H9 (cell line): Measurements from ENCODE around the gene MRPS34. TPM values are rescaled to one million over a fixed set of nuclear protein-coding genes. Genes with fewer than 3 reads are reported as not detected.

ENCODE experiments used
- DNase-seq: peaks from one replicate; pipeline ENCODE4 v3.0.0-alpha.2; 2017
- H2AFZ ChIP-seq: one replicate; pipeline ENCODE4 v1.6.1; 2013; ENCODE audit warnings: mild to moderate bottlenecking, low read length, control low read depth, moderate library complexity
- H2AK5ac ChIP-seq: 2 replicates; pipeline ENCODE4 v1.6.1; 2013; ENCODE audit warnings: low read length, control low read depth, mixed read lengths; ENCODE audit not compliant: insufficient read length
- H2BK120ac ChIP-seq: one replicate; pipeline ENCODE4 v1.6.1; 2013; ENCODE audit warnings: low read depth, mild to moderate bottlenecking, low read length, control low read depth, inconsistent platforms; ENCODE audit not compliant: poor library complexity, severe bottlenecking
- H2BK12ac ChIP-seq: 2 replicates; pipeline ENCODE4 v1.6.1; 2013; ENCODE audit warnings: low read length, control low read depth, mixed read lengths, low read depth; ENCODE audit not compliant: insufficient read length
- H2BK15ac ChIP-seq: 2 replicates; pipeline ENCODE4 v1.6.1; 2013; ENCODE audit warnings: low read depth, low read length, control low read depth
- H2BK20ac ChIP-seq: one replicate; pipeline ENCODE4 v1.6.1; 2013; ENCODE audit warnings: low read depth, mild to moderate bottlenecking, low read length, control low read depth, inconsistent platforms; ENCODE audit not compliant: poor library complexity, severe bottlenecking
- H2BK5ac ChIP-seq: 2 replicates; pipeline ENCODE4 v1.6.1; 2013; ENCODE audit warnings: low read length, control low read depth, mixed read lengths; ENCODE audit not compliant: insufficient read length
- H3K14ac ChIP-seq: 2 replicates; pipeline ENCODE4 v1.6.1; 2013; ENCODE audit warnings: low read length, control low read depth; ENCODE audit not compliant: insufficient read depth
- H3K18ac ChIP-seq: 2 replicates; pipeline ENCODE4 v1.6.1; 2013; ENCODE audit warnings: low read depth, mild to moderate bottlenecking, mixed read lengths, low read length, control low read depth; ENCODE audit not compliant: insufficient read length
- H3K23ac ChIP-seq: 2 replicates; pipeline ENCODE4 v1.6.1; 2013; ENCODE audit warnings: low read length, control low read depth, mixed read lengths, low read depth; ENCODE audit not compliant: insufficient read length
- H3K23me2 ChIP-seq: 2 replicates; pipeline ENCODE4 v1.6.1; 2013; ENCODE audit warnings: low read depth, mild to moderate bottlenecking, mixed read lengths, low read length, control low read depth; ENCODE audit not compliant: insufficient read length, poor library complexity, severe bottlenecking
- H3K27ac ChIP-seq: 2 replicates; pipeline ENCODE4 v1.5.1; 2013; ENCODE audit warnings: low read length, control low read depth, mixed read lengths, low read depth; ENCODE audit not compliant: insufficient read length
- H3K27me3 ChIP-seq: 2 replicates; pipeline ENCODE4 v1.6.1; 2013; ENCODE audit warnings: low read length, control low read depth, inconsistent platforms; ENCODE audit not compliant: insufficient read depth
- H3K4ac ChIP-seq: 2 replicates; pipeline ENCODE4 v1.6.1; 2013; ENCODE audit warnings: low read depth, mild to moderate bottlenecking, control low read depth, inconsistent platforms, low read length, moderate library complexity
- H3K4me1 ChIP-seq: 2 replicates; pipeline ENCODE4 v1.6.1; 2013; ENCODE audit warnings: low read length, control low read depth, inconsistent platforms; ENCODE audit not compliant: insufficient read depth
- H3K4me2 ChIP-seq: 2 replicates; pipeline ENCODE4 v1.6.1; 2013; ENCODE audit warnings: low read length, control low read depth, mixed read lengths; ENCODE audit not compliant: insufficient read length, insufficient read depth
- H3K56ac ChIP-seq: 2 replicates; pipeline ENCODE4 v1.6.1; 2013; ENCODE audit warnings: low read depth, mild to moderate bottlenecking, mixed read lengths, low read length, control low read depth; ENCODE audit not compliant: insufficient read length
- H3K79me1 ChIP-seq: 2 replicates; pipeline ENCODE4 v1.6.1; 2013; ENCODE audit warnings: low read depth, mild to moderate bottlenecking, moderate library complexity, low read length, control low read depth, inconsistent platforms; ENCODE audit not compliant: insufficient read depth, poor library complexity, severe bottlenecking
- H3K79me2 ChIP-seq: 2 replicates; pipeline ENCODE4 v1.6.1; 2013; ENCODE audit warnings: low read length, control low read depth, inconsistent platforms; ENCODE audit not compliant: insufficient read depth
- H3K9ac ChIP-seq: 2 replicates; pipeline ENCODE4 v1.6.1; 2013; ENCODE audit warnings: low read length, control low read depth, mixed read lengths; ENCODE audit not compliant: insufficient read length; ENCODE audit errors: extremely low read depth
- H3K9me3 ChIP-seq: one replicate; pipeline ENCODE4 v1.6.1; 2013; ENCODE audit warnings: low read depth, low read length, inconsistent platforms; ENCODE audit not compliant: control insufficient read depth
- H3T11ph ChIP-seq: one replicate; pipeline ENCODE4 v1.6.1; 2013; ENCODE audit warnings: mild to moderate bottlenecking, low read length, control low read depth, inconsistent platforms
- H4K20me1 ChIP-seq: one replicate; pipeline ENCODE4 v1.6.1; 2013; ENCODE audit not compliant: control insufficient read depth, insufficient read length, insufficient read depth
- H4K5ac ChIP-seq: 2 replicates; pipeline ENCODE4 v1.6.1; 2013; ENCODE audit warnings: low read depth, mild to moderate bottlenecking, mixed read lengths, low read length, control low read depth; ENCODE audit not compliant: insufficient read length
- H4K8ac ChIP-seq: replicated peaks from 2 replicates; pipeline ENCODE4 v1.6.1; 2013; ENCODE audit warnings: low read length, control low read depth, mixed read lengths, low read depth; ENCODE audit not compliant: insufficient read length
- H4K91ac ChIP-seq: 2 replicates; pipeline ENCODE4 v1.6.1; 2013; ENCODE audit warnings: low read depth, mild to moderate bottlenecking, moderate library complexity, mixed read lengths, low read length, control low read depth; ENCODE audit not compliant: insufficient read length
- H3K27ac Mint-ChIP-seq, 3 experiments: 2 replicates in 2 of 3; 3 replicates in 1 of 3; pipeline ENCODE4 v1.8.0; 2020 to 2021; ENCODE audit warnings: mixed read lengths in 3 of 3, mild to moderate bottlenecking in 1 of 3, moderate library complexity in 1 of 3
- H3K27me3 Mint-ChIP-seq: 2 replicates; pipeline ENCODE4 v1.8.0; 2021; ENCODE audit warnings: low read depth, mild to moderate bottlenecking, moderate library complexity, mixed read lengths
- H3K36me3 Mint-ChIP-seq, 3 experiments: 2 replicates in 2 of 3; 3 replicates in 1 of 3; pipeline ENCODE4 v1.8.0; 2020 to 2021; ENCODE audit warnings: low read depth in 3 of 3, mixed read lengths in 3 of 3; ENCODE audit not compliant: insufficient read depth in 1 of 3
- H3K4me1 Mint-ChIP-seq, 2 experiments: 2 replicates each; pipeline ENCODE4 v1.8.0; 2020; ENCODE audit warnings: mixed read lengths in 2 of 2
- H3K4me3 Mint-ChIP-seq, 2 experiments: 2 replicates in 1 of 2; 3 replicates in 1 of 2; pipeline ENCODE4 v1.8.0; 2020 to 2021; ENCODE audit warnings: mild to moderate bottlenecking in 2 of 2, mixed read lengths in 2 of 2, moderate library complexity in 1 of 2
- H3K9me3 Mint-ChIP-seq, 2 experiments: 2 replicates in 1 of 2; 3 replicates in 1 of 2; pipeline ENCODE4 v1.8.0; 2020; ENCODE audit warnings: mild to moderate bottlenecking in 2 of 2, mixed read lengths in 2 of 2, moderate library complexity in 1 of 2
- CTCF ChIP-seq: fragments of 200-600 bp; sonication (generic); conservative IDR thresholded peaks from 3 replicates; pipeline ENCODE4 v1.8.0; 2021; ENCODE audit warnings: antibody characterized with exemption, mild to moderate bottlenecking
- WGBS: extraction: QIAGEN DNeasy Blood & Tissue Kit; methylation state at CpG from one replicate; pipeline ENCODE4 v1.1.7; 2013; ENCODE audit warnings: missing lambda C conversion rate, low lambda C conversion rate, mixed read lengths; ENCODE audit not compliant: insufficient read length; ENCODE audit errors: extremely low coverage; 5-methylcytosine and 5-hydroxymethylcytosine counted together
- total RNA-seq: library from RNA; stranded (reverse); gene quantifications from 2 replicates; pipeline ENCODE4 v1.2.1, GENCODE V29; 2021

MRPS34 gene
- total RNA-seq, 1 experiment from 2014 or later, result 205 TPM

DNA sequence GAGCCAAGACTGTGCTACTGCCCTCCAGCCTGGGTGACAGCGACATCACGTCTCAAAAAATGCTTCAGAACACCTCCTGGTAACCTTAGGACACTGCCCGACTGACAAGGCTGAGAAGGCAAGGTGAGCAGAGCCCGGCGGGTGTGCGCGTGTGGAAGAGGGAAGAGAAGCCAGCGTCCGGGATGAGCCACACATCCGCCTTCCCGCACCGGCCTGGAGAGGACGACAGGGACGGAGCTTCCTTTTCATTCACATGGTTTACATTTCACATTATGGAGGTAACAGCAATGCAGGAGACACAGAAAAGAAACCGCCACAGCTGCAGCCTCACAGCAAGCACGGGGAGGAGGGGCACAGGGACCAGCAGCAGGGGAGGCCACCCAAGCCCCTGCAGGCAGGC lies 37.2 kb upstream of the MRPS34 start:
- Histone ChIP-seq H3K79me1 (no peaks in the 10 kb centered on the region), H3K18ac (no peak overlapping the region), H2BK12ac (no peak overlapping the region), H2AFZ (no peak overlapping the region), H4K5ac (no peak overlapping the region), H2BK20ac (no peak overlapping the region), H3K9me3 (no peaks in the 10 kb centered on the region), H3K79me2 (no peaks in the 10 kb centered on the region), H3K4me2 (no peak overlapping the region), H3K23ac (no peak overlapping the region), H3K9ac (no peak overlapping the region), H4K91ac (no peak overlapping the region), H2BK5ac (no peak overlapping the region), H3K56ac (no peak overlapping the region), H3K27ac (no peak overlapping the region), H4K20me1 (no peaks in the 10 kb centered on the region), H4K8ac (no peak overlapping the region), H3T11ph (no peak overlapping the region), H2BK120ac (no peak overlapping the region), H3K27me3 (no peaks in the 10 kb centered on the region), H3K4me1 (no peaks in the 10 kb centered on the region), H3K23me2 (no peaks in the 10 kb centered on the region), H2AK5ac (no peak overlapping the region), H2BK15ac (no peak overlapping the region), H3K14ac (no peak overlapping the region), H3K4ac (no peak overlapping the region)
- H3K4me1 Mint-ChIP-seq, result peaks cover 0 to 3% of the 10 kb centered on the region in 2 experiments; a peak in 2 of 4 replicates
- H3K4me3 Mint-ChIP-seq, result no peak overlapping the region
- no peaks in the 10 kb centered on the region for H3K27me3 Mint-ChIP-seq
- no peak overlapping the region; a peak in 1 of 7 replicates for H3K27ac Mint-ChIP-seq
- H3K9me3 Mint-ChIP-seq, result peaks cover 2 to 4% of the 10 kb centered on the region in 2 experiments; a peak in 2 of 5 replicates
- DNase-seq, result no peak
- H3K36me3 Mint-ChIP-seq, result peaks cover 16 to 40% (median 17%) of the 10 kb centered on the region in 3 experiments
- no CpG with 5 or more reads among the region's 16 CpGs for WGBS
- no peak for TF ChIP-seq CTCF
